Peyer's patch (tissue), 4 donors: ENCODE data around the gene ZNF275.

Experiments
- POLR2A ChIP-seq, 2 donors: fragments of 450-650 bp; IDR thresholded peaks; one replicate each; pipeline ENCODE4 v1.5.1; 2017; ENCODE audit warnings: antibody characterized with exemption in 2 of 2, mild to moderate bottlenecking in 2 of 2, moderate library complexity in 2 of 2
- TF ChIP-seq, protein P1 (sequence below), 6 experiments: fragments of 450-650 bp in 4 of 6; fragments of 200-600 bp in 2 of 6; sonication (generic) in 1 of 6; IDR thresholded peaks; one replicate each; pipeline ENCODE4 v1.5.1; 2017 to 2019; ENCODE audit warnings: antibody characterized with exemption in 6 of 6, mild to moderate bottlenecking in 3 of 6, moderate library complexity in 1 of 6

DNA sequence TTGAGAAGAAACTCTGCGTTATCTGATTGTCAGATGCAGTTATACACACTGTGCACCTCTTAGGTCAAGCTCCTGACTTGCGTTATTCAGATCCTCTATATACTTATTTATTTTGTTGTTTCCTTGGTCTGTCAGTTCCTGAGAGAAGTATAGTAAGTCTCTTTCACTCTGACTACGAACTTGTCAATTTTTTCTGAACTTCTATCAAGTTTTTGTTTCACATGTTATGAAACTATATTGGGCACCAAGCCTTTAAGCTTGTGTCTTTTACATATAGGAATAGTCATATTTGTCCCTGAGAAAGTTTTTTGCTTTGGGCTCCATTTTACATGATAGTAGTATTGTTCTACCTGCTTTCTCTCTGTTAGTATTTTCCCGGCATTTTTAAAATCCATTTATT, 31.7 kb downstream of the ZNF275 start:
- TF ChIP-seq, protein P1, sequence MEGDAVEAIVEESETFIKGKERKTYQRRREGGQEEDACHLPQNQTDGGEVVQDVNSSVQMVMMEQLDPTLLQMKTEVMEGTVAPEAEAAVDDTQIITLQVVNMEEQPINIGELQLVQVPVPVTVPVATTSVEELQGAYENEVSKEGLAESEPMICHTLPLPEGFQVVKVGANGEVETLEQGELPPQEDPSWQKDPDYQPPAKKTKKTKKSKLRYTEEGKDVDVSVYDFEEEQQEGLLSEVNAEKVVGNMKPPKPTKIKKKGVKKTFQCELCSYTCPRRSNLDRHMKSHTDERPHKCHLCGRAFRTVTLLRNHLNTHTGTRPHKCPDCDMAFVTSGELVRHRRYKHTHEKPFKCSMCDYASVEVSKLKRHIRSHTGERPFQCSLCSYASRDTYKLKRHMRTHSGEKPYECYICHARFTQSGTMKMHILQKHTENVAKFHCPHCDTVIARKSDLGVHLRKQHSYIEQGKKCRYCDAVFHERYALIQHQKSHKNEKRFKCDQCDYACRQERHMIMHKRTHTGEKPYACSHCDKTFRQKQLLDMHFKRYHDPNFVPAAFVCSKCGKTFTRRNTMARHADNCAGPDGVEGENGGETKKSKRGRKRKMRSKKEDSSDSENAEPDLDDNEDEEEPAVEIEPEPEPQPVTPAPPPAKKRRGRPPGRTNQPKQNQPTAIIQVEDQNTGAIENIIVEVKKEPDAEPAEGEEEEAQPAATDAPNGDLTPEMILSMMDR (IDR thresholded peaks at IDR 0.05) = no peak
- TF ChIP-seq POLR2A (IDR thresholded peaks at IDR 0.05) = no peak
